Stromal cell of bone marrow (primary cell): ENCODE measurements around the gene ZBTB16.

ENCODE experiments used
- DNase-seq: peaks from one replicate; pipeline ENCODE4 v3.0.0-alpha.2; 2012; ENCODE audit warnings: low read depth

Gene ZBTB16

DNA sequence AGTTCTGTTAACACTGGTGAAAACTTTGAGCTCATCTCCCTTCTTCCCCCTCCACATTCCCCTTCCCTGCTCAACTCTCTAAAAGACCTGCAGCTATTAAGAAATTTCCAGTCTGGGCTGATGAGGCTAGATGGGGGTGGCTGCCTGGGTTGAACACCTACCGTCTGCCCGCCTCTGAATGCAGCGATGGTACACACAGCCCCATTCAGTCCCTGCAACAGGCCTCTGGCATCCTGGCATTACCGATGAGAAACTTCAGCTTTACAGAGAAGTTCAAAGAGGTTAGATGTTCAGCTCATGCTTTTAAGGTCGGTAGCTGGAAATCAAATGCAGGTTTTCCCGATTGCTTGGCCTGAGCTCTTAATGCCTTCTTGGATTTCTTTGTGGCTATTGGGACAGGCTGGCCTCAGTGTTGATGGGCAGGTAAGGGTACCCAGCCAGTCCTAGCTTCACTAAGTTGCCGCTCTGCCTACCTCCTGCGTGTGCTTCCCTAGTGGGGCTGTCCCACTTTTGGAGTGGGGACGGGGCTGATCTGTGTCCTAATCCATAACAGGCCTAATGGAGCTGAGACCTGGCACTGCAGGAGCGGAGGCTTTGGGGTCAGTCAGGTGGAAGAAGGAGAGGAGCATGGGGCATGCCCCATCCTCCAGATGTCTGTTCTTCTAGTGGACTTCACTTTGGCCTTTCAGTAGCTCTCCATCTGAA, 49.1 kb downstream of the ZBTB16 start:
- DNase-seq: no peak

DNA sequence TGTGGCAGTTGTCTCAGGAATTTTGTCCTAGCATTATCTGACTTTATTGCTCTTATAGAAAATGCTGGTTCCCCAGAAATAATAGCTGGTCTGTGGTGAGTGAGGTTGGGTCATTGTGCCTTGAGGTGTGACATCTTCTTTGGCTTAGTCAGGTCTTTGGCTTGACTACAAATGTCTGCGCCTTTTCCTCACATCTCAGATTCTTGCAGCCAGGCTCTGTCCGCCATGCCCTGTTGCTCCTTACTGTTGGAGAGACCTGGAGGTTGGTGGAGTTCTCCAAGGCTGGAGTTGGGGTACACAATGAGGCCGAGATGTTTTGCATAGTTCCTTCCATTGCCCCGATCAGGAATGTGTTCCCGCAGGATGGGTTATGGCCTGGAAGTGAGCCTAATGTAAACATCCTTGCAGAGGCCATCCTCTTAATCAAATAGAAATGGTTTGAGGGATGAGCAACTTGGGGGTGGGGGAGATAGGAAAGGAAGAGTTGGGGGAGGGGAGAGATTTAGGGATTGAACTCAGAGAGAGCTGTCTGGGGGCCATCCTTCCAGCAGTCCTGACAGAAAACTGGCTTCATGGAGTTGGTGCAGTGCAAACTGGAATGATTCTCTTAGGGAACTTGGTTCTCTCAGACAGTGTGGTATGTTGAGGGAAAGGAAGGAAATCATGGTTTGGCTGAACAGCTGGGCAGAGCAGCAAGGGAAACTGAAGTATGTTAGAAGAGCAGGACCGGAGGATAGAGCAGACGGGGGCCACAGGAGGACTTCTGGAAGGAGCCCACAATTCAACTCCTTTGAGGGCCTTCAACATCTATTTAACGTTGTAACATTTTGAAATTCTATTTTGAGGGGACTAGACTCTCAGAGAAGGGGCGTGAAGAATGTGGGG, 49.9 kb downstream of the ZBTB16 start:
- DNase-seq: no peak

DNA sequence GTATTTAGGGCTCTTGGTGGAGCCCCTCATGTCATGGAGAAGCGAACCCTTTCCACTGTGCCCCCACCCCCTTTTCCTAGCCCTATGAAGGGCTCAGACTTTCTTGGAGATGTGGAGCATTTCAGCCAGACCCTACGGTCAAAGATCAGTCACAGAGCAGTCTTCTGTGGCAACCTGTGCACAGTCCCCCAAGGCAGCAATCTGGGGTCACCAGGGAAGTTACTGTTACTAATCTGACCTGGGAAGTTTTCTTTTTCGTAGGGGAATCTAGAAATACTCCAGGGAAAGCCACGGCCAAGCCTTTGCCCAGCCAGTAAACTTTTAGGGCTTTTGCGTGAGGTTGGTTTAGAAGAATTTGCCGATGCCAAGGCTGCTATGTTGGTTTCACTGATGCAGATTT, 50.6 kb downstream of the ZBTB16 start:
- DNase-seq: no peak

DNA sequence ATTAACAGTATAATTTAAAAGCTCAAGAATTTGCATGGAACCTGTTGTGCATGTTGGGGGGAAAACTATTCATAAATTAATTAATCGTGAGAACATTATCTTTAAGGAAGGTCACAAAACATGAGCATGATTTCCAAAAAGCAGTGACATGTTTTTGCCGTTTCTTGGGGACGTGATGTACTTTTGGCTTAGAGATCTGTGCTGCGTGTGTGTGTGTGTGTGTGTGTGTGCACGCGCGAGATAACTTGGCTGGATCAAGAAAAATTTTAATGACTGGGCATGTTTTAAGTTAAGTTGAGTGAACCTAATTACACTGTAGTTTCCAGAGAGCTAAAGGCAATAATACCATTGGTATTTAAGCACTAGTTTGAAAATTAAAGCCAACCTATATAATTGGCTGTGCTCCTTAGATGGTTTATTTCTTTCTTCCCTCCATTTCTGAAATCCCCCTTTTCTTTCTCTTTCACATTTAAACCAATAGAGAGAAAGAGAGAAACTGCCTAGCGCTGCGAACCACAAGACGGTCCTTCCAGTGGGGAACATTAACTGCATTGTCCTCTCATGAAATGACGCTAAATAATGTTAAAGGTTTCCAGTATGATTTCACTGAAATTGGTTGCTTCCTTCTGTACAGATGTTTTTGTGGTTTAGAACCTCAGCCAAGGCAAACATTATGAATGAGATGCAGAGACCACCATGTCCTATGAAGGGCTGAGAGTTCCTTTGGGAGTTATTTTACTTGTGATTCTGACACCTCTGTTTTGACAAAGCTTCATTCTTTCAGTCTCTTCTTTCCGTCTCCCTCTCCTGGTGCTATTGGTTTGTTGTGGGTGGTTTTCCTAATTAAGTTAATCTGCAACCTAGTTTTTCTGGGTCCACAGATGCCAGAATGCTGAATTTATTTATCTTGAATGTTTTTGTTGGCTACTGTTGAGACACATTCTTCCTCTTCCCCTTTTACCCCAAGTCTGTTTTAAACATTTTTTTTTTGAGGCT, 51.7 kb downstream of the ZBTB16 start:
- no peak for DNase-seq

DNA sequence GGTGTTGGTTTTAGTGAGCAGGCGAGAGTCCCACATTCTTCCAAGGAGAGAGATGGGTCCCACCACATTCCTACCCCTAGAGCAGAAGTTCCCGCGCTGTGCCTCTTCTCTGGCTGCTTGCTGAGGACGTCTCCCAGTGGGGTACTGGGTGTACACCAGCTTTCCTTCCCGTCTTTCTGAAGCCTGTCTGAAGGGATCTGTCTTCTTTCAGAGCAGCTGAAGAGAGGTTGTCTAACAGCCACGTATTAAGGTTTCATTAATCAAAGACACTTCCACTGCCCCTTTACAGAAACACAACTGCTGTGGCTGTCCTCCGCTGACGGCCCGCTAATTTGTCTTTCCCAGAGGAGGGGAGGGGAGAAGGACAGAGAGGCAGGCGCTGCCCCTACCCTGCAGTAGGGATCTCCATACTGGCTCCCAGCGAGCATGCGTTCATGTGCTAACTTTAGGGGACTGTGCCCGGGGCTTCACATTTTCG, 56.0 kb downstream of the ZBTB16 start:
- no peak for DNase-seq

DNA sequence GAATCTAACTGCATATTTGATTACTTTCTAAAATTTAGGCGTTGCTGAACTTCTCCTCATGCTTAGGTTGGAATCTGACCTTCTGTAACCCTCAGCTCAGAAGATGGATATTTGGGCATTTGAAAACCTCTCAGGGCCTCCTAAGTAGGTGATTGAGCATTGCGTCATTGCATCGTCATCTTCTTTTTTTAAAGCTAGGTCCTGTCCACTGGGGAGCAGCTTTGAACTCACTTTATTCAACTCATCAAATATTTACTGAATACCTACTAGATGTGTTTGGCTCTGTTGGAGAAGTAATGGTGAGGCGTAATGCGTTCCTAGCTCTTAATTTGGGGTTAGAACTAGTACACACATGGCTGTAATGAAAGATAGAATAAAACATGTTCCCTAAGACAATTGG, 56.8 kb downstream of the ZBTB16 start:
- no peak for DNase-seq

DNA sequence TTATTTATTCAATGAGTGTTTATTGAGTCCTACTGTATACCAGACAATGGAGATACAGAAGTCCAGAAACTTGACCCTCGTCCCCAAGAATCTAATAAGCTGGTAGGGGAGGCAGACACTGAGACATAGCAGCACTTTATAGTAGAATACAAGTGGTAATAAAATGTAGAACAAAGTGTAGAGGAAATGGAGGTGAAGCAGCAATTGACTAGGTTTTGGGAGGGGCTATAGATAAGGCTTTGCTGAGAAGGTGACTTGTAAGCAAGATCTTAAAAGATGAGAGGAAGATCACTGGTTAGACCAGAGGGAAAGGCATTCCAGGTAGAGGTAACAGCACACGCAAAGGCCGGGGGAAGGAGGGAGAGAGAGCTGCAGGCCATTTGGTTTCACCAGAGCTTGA, 57.3 kb downstream of the ZBTB16 start:
- DNase-seq: no peak

DNA sequence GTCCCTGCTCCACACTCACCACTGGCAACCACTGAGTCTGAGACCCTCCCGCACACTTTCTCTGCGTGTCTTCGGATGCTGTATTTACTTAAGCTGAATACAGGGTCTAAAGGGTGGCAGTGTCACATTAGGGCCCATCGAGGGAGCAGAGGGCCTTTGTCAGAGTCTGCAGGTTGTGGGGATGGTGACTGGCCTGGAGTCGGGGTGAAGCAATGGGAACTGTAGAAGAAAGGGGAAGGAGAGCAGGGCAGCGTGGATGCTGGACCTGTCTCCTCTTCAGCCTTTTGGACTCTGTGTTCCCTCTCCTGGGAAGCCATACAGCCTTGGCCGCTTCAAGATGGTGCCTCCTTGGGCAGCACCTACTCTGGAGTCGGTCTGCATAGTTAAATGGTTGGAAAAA, 61.1 kb downstream of the ZBTB16 start:
- DNase-seq: no peak

DNA sequence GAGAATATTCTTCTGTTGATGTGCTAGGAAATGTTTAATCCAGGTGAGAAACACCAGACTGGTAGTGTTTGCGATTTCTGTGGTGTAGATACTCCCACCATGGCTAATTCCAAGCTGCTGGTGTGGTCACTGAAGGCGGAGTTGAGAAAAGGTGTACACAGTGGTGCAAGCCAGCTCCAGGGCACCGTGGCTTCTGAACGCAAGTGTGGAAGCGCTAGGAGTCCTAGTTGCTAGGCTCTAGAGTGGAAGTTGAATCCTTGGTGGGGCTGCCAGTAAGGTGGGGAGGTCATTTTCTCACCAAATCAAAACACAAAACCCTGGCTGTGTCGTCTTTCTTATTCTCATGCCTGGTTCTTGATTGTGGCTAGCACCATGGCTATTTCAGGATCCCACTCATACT, 61.6 kb downstream of the ZBTB16 start:
- no peak for DNase-seq

DNA sequence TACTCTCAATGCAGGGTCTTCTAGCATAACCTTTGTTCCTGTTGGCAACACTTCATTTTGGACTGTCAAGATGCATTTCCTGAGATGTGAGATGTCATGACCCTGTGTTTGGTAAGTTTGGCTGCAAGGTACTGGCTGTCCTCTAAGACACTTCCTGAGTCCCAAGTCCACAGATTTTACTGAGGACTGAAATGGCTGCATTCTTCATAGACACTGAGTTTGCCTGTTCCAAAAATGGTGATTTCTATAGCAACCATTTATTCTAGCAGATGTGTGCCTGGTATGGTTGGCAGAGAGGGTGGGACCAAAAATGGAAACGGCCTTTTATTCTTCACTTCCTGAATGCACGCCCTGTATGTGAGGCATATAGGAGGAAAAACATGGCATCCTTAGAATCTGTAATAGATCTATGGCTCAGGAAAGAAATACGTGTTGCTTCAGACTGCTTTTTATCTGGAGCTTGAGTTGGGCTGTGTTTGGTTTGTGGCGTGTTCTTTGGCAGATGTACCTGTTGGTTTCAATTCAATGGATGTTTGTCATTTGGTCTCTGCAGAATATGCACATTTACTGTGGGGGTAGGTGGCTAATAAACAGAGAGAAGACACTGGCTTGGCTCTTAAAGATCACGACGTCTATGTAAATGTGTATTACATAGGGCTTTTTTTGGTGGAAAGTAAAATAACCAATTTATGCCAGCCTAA, 62.4 kb downstream of the ZBTB16 start:
- no peak for DNase-seq

DNA sequence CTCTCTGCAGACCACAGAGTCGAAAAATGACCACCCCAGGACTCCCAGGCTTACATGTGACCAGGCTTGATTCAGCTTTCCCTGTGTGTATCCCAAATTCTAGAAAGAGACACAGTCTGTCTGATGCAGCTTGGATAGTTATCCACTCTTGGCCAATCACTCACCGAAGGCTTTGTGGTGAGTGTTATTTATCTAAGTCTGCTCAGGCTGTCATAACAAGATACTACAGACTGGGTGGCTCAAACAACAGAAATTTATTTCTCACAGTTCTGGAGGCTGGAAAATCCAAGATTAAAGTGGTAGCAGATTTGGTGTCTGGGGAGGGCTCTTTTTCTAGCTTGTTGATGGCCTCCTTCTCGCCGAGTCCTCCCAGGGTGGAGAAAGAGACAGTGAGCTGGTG, 63.2 kb downstream of the ZBTB16 start:
- DNase-seq: no peak

DNA sequence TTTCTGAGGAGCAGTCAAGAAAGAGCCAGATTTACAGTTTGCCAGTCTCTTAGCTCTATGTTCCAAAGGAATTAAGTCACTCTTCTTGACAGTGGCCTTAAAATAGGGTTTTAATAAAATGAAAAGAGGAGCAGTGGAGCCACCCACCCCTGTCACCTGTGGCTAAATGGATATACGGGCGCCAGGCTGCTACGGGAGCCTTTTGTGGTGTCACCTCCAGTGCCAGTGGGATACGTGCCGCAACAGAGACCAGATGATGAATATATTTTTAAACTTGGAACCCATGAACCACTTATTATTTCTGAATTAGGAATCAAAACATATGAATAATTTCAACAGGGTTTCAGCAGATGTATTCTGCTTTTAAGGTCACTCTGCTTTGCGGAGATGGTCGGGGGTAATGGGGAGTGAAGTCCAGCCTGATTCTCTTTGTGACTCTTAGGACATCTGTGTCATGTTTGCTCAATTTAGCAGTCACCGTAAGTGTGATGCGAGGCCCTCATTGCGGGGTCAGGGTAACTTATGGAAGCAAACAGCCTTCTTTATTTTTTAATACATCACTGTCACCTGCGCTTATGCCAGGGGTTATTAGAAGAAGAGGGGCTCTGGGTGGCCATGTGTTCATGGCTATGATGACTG, 64.3 kb downstream of the ZBTB16 start:
- no peak for DNase-seq

DNA sequence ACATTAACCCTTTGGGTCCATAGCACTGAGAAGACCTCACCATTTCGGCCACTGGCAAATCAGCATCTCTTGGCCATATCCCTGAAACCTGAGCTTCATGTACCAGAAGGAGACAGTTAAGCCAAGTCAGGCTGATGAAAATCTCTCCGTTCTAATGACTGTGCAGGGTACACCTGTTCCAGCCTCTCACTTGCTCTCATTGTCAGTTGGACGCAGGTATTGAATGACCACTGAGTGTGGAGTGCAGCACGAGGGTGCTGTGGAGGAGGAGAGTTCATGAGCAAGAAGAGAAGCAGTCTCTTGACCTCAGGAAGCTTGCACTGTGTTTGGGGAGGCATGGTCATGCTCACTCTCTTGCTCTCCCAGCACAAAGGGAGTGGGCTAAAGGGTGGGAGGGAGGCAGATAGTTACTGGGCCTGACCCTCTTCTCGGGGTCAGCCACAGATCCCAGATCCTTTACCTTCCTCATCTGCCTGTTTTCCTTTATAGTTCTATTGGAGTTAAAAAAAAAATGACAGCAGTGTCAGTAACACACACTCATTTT, 65.2 kb downstream of the ZBTB16 start:
- DNase-seq: no peak

DNA sequence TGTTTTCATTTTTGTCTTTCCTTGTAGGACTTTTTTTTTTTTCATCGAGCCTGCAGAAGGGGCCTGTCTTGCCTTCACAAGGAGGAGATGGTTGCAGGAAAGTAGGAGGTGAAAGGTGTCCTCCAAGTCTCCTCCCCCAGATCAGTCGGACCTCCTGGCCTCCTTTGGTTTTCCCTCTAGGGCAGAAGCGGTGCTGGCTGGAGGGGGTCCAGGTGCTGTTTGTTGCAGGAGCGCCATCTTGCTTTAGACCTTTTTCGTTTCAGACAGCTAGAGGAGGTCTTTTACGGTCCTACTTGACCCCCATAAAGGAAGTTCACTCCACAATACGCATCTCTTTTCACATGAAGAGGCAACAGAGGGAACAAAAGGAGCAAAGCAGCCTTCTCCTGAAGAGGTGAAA, 66.0 kb downstream of the ZBTB16 start:
- DNase-seq: no peak

DNA sequence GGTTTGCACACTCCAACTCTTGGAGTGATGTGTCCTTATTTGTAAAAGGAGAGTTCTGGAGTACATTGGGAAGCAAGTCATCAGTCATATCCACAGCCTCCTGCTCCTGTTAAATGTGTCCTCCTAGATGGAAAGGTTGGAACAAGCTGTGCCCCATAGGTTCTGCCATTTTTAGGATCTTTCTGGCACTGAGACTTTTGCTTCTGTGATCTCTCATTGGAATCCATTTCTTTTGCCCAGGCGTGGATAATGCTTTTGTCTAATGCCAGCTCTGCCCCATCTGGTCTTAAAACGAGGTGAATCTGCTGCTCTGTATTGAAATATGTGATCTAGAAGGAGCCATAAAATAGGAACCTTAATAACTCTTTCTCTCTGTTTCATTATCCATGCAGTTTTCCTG, 66.4 kb downstream of the ZBTB16 start:
- no peak for DNase-seq

DNA sequence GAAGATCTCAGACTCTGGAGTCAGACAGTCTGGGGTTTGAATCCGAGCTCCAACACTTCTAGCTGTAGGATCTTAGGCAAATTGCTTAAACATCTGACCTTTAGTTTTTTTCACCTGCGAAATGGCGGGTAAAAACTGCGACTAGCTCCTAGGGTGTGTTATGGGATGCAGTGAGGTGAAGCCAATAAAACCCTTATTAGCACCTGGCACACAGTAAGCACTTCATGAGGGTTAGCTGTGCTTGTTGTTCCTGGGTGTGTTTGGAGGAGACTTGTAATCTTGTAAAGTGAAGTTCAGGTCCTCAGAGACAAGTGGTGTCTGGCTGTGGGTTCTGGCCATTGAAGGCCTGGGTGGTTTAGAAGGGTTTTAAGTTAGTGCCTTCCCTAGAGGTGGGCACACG, 68.9 kb downstream of the ZBTB16 start:
- DNase-seq: no peak

DNA sequence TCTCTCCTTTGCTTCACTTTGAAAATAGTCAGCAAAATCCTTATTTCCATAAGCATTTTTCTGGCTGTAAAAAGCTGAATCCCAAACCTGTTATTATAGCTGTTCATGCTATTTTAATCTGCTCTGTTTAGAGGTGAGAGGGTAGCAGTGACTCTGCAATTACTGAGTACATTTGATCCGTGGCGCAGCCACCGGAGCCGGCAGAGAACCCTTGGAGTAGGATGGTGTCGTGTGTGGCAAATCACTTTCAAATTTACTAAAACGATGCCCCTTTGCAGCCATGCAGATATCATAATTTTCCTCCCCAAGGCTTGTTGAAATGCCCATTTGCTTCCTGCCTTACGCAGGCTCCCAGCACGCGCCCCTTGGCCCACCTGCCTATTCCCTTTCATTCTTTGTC, 69.6 kb downstream of the ZBTB16 start:
- no peak for DNase-seq

DNA sequence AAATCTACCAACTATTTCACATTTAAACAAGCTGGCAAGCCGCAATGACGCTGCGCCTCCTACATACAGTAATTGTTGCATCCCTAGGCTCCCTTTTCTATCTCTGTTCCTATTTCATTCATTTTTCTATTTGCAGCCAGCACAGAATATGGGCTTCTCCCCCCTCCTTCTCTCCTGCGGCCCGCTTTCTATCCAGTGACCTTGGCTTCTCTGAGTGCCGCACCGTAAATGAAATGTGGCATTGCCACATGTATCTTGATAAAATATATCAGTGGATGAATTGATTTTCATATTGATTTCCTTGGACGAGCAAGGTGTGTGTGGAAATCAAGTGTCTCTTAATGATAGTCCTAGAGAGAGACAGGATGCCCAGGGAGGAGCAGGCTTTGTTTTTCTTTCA, 70.2 kb downstream of the ZBTB16 start:
- DNase-seq: no peak

DNA sequence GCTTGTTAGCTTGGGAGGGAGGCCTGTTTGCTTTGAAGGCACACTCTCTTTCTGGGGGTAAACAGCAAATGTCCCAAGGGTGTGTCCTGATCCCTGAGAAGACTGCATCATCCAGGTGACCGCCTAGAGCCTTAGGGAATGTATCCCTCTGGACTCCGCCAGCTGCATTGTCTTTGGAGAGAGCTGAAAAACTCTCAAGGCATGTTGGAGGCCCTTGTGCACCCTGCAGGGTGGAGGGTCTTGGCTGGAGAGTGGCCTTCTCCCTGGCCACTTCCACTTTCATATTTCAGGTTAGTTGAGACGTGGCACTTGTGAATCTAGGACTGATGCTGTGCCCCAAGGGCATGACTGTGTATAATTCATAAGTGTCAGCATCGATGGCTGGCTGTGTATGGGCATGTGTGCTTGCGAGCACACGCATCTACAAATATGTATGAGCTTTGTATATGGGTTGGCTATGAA, 70.6 kb downstream of the ZBTB16 start:
- DNase-seq: no peak

DNA sequence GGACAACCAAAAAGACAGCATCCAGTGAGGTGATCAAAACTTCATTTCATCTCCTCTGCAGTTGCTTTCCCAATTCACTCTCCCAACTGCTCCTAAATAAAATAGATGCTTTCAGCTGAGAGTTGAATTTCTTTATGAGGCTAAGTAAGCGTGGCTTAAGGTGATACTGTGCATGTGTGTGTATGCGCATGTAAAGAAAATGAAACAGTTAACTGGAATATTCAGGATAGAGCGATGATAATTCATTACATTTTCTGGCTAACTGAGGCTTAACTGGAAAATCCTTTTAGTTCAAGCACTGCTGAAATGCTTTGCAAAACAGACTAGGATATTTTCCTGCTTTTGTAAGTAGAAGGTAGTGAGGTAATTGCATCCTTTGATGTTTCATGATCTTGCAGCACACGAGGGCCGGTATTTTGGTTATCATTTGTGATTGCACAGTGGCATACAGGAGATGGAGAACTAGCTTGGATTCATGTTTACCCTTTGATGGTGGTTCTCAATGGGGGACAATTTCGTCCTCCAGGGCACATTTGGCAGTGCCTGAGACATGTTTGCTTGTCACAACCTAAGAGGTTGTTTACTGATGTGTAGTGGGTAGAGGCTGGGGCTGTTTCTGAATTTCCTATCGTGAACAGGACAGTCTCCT, 71.2 kb downstream of the ZBTB16 start:
- no peak for DNase-seq
